HG02970 (cell line): ENCODE measurements around the gene MARCKSL1.
"Not testable (repeated sequence)": the region's sequence is repeated elsewhere in the genome, so short reads cannot be mapped to it uniquely, and the experiment has no call there.

Experiments
- ATAC-seq: cut with Tn5 transposase; IDR thresholded peaks from one replicate; pipeline ENCODE4 v1.9.1; 2021; ENCODE audit warnings: mild to moderate bottlenecking, moderate library complexity, moderate number of reproducible peaks; ENCODE audit not compliant: unreplicated experiment, low FRiP score

MARCKSL1 gene

GRCh38 chr1:32291708-32292538 lies 44.1 kb downstream of the MARCKSL1 start, which contains the start of gene HDAC1:
HDAC1 (plus strand) TSS chr1:32292083; CDS start chr1:32292170, 87 bp downstream.
- peak; percentile 94 for ATAC-seq

- no peak for ATAC-seq
Measured at GRCh38 chr1:32291145-32291707, 44.8 kb downstream of the MARCKSL1 start.

GRCh38 chr1:32289256-32289655 lies 46.8 kb downstream of the MARCKSL1 start:
- no peak for ATAC-seq

GRCh38 chr1:32286763-32287162 lies 49.3 kb downstream of the MARCKSL1 start:
- no peak for ATAC-seq

- no peak for ATAC-seq
Measured at GRCh38 chr1:32285658-32286057, 50.4 kb downstream of the MARCKSL1 start.

- ATAC-seq, result not testable (repeated sequence)
Measured at GRCh38 chr1:32284777-32285176, 51.3 kb downstream of the MARCKSL1 start.
